ENCODE measurements around the gene SHISA5.
"Not testable (repeated sequence)": the region's sequence is repeated elsewhere in the genome, so short reads cannot be mapped to it uniquely, and the experiment has no call there.

Gene SHISA5

DNA sequence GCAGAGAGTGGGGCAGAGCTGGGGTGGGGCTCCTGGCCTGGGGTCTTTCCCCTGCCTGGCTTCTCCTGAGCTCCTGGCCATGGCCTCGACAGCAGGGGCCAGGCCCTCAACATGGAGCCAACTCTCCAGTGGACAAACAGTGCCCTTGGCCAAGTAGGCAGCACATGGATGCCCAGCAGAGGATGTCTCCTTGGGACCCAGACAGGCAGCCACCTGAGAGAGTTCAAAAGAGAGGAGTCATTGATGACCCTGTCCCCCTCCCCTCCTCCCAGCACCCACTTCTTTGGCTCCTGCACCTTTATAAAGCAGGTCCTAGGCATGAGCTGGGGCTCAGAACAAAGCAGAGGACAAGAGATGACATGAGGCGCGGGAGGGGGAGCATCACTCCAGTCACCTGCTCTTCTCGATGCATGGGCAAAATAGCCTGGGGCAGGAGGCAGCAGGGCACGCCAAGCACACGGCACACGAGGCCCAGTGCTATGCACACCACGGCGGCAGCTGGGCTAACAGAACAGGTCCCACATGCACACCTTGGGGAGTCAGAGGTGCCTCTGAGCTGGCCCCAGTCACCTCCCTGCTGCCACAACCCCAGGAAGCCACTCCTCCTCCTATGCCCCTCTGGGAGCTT lies 27.4 kb downstream of the SHISA5 start:
- no peak for DNase-seq

DNA sequence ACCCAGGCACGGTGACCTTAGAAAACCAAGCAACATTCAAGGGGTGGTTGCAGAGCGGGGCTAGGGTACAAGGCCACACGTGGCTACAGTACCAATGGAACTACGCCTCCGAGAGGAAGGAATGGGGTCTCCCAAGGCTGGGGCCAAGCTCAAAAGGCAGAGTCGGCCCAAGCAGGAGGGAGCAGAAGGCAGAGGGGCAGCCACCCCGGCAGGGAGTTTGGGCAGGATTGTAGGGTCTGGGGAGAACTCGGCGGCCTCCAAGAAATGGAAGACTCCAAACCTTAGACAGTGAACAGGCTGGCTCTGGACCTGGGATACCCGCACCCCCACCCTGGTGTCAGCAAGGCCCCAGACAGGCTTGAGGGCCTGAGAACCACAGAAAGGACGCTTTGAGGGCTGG lies 28.8 kb downstream of the SHISA5 start:
- DNase-seq, result no peak

GRCh38 chr3:48474619-48475018 lies 29.4 kb downstream of the SHISA5 start:
- no peak for DNase-seq

- not testable (repeated sequence) for DNase-seq
These were observed 29.9 kb downstream of the SHISA5 start for GRCh38 chr3:48474031-48474430.

GRCh38 chr3:48473617-48473952 lies 30.4 kb downstream of the SHISA5 start:
- DNase-seq, result no peak

GRCh38 chr3:48472923-48473616 lies 30.9 kb downstream of the SHISA5 start:
- DNase-seq, result peak; percentile 98

DNA sequence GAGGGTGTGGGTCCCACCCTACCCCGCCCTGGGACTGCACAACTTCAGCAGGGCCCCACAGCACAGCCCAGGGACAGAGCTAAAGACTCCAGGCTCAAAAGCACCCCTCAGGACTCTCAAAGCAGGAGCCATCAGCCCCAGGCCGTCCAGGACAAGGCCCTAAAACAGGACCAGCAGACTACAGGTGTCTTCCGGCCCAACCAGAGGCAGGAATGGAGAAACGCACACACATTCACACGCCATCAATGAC lies 31.4 kb downstream of the SHISA5 start:
- DNase-seq, result no peak

GRCh38 chr3:48470286-48470685 lies 33.7 kb downstream of the SHISA5 start:
- no peak for DNase-seq

GRCh38 chr3:48469046-48469915 lies 34.7 kb downstream of the SHISA5 start:
- DNase-seq, result no peak

DNA sequence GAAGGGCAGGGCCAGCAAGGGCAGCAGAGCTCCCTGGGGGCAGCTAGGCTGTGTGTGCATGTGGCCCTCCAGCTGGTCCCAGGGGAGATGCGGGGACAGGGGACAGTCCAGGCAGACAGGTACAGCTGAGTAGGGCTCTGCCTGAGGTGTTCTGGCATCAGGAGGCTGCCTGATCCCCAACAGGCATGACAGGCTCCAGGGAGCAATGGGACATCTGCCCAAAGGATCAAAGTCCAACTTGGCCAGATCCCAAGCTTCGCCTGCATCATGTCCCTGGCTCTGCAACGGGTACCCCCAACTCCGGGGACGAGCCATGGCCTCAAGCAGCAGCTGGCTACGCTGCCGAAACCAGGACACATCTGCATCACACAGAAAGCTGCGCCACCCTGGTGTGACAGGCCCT lies 35.6 kb downstream of the SHISA5 start:
- DNase-seq, result no peak

- no peak for DNase-seq
These were observed 36.3 kb downstream of the SHISA5 start for GRCh38 chr3:48467473-48468267.

- no peak for DNase-seq
These were observed 36.9 kb downstream of the SHISA5 start for GRCh38 chr3:48467110-48467454.

GRCh38 chr3:48466386-48467109 lies 37.4 kb downstream of the SHISA5 start:
- no peak for DNase-seq

DNA sequence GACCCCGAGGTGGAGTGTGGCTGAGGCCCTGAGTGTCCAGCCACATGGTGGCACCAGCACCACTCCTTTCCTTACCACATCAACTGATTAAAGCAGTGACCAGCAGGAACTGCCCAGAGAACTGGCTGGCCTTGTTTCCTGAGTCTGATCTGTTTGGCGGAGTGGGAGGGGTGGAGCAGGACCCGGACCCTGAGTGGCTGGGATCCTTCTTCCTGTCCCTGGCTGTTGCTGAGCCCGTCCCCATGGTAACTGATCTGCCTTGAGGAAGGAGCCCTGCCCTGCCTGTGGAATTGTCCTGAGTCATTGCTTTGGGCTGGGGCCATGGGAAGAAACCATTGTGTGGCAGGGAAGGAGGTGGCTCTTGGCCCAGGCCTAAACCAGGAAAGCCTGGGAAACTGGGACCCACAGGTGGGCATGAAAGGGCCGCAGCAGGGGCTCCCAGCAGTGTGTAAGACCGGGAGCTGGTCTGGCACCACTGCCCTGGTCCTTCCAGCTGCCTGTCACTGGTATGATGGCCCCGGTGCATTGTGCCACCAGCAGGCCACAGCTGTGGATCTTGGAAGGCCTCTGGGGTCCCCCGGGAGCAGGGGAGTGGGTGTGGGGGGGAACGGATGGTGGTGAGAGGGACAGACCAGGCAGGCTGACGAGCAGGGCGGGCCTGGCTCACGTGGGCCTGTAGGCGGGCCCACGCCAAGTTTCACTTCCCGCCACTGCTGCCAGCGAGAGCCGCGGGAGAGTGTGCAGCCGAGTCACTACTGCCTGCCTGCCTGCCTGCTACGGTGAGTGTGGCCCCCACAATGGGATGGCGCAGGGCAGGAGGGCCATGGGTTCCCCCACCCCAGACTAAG lies 38.2 kb downstream of the SHISA5 start:
- DNase-seq, result peak; percentile 100

DNA sequence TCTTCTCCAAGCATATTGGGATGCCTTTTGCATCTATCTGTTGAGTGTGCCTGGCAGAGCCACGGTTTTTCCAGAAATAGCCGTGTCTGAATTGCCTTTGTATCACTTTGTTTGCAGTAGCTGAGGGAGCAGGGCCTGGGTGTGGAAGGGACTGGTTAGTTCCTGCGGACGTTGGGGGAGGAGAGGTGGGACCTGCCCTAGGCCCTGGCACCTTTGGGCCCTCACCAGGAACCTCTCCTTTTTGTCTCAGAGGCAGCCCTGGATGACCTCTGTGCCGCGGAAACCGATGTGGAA lies 38.8 kb downstream of the SHISA5 start:
- DNase-seq, result no peak

DNA sequence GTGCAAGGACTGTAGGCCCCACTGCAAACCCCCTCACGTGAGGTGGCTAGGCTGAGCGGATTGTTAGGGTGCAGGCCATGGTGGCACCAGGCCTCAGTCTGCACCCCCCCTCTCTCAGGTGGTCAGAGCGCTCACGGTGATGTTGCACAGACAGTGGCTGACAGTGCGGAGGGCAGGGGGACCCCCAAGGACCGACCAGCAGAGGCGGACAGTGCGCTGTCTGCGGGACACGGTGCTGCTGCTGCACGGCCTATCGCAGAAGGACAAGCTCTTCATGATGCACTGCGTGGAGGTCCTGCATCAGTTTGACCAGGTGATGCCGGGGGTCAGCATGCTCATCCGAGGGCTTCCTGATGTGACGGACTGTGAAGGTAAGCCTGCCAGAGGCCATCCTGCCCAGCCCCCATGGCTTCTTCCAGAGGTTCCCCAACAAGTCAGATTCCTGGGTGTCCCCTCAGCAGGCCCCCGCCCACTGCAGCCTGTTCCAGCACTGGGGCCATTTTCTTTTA lies 39.2 kb downstream of the SHISA5 start:
- no peak for DNase-seq

- no peak for DNase-seq
These were observed 40.3 kb downstream of the SHISA5 start for GRCh38 chr3:48463703-48464102.

DNA sequence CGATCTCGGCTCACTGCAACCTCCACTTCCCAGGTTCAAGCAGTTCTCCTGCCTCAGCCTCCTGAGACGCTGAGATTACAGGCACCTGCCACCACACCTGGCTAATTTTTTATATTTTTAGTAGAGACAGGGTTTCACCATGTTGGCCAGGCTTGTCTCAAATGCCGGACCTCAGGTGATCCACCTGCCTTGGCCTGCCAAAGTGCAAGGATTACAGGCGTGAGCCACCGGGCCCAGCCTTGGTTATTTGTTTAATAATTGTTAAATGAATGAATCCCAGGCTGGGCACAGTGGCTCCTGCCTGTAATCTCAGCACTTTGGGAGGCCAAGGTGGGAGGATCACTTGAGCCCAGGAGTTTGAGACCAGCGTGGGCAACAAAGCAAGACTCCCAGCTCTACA lies 42.2 kb downstream of the SHISA5 start:
- DNase-seq, result not testable (repeated sequence)

- no peak for DNase-seq
These were observed 43.5 kb downstream of the SHISA5 start for GRCh38 chr3:48460517-48460902.

DNA sequence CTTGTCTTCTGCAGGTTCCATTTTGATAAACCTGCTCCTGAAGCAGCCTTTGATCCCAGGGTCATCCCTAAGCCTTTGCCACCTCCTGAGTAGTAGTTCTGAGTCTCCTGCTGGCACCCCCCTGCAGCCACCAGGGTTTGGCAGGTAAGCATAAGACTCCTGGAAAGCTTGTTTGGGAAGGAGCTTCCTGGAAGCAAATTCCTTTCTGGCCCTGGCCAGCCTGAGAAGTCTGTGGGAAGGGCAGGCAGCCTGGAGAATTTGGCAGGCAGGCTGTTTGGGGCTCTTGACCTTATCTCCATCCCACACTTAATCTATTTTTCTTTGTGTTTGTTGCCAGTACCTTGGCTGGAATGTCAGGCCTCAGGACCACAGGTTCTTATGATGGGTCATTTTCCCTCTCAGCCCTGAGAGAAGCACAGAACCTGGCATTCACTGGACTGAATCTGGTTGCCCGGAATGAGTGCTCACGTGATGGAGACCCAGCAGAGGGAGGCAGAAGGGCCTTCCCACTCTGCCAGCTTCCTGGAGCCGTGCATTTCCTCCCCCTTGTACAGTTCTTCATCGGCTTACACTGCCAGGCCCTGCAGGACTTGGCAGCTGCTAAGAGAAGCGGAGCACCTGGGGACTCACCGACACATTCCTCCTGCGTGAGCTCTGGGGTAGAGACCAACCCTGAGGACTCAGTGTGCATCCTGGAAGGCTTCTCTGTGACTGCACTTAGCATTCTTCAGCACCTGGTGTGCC lies 44.0 kb downstream of the SHISA5 start:
- no peak for DNase-seq

DNA sequence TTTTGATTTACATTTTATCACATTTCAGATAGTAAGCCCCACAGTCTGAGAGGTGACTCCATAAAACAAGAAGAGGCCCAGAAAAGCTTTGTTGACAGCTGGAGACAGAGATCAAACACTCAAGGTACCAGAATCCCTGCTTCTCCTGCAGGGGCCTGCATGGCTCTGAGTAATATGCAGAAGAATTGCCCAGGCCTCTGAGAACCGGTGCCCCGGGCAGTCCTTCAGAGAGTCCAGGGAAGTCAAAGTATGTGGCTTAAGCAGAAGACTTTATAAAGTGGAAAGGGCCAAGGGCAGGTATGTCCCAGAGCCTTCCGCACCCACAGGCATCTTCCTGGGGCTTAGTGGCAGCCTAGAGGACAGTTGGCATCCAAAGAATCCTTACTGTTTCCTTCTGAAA lies 44.6 kb downstream of the SHISA5 start:
- DNase-seq, result no peak
